HepG2 (cell line): ENCODE measurements around the gene ZBTB20. TPM values are rescaled to one million over a fixed set of nuclear protein-coding genes. Genes with fewer than 3 reads are reported as not detected.
A peak's percentile ranks its signal among the peaks of the same experiment; 100 is the strongest.

ENCODE experiments used
- ATM ChIP-seq: fragments of 450-650 bp; IDR thresholded peaks from 2 replicates; pipeline ENCODE4 v1.7.1; 2017; ENCODE audit warnings: mild to moderate bottlenecking, borderline replicate concordance
- DZIP1 ChIP-seq: sonication (generic); formaldehyde crosslinking; IDR thresholded peaks from 2 replicates; pipeline ENCODE4 v1.5.0; 2020; ENCODE audit warnings: mild to moderate bottlenecking, missing genetic modification reagents
- FOXK2 ChIP-seq: fragments of 450-650 bp; IDR thresholded peaks from 2 replicates; pipeline ENCODE4 v1.6.1; 2016
- SOX5 ChIP-seq: IDR thresholded peaks from 2 replicates; pipeline ENCODE4 v1.6.1; 2016; ENCODE audit warnings: borderline replicate concordance
- ZKSCAN1 ChIP-seq: fragments of 150-350 bp; IDR thresholded peaks from 2 replicates; pipeline ENCODE4 v1.6.1; 2014; ENCODE audit warnings: low read length
- ZNF570 ChIP-seq: sonication (generic); formaldehyde crosslinking; IDR thresholded peaks from 2 replicates; pipeline ENCODE4 v1.4.0; 2020; ENCODE audit warnings: mild to moderate bottlenecking, missing genetic modification reagents, borderline replicate concordance
- ZNF780A ChIP-seq: sonication (generic); formaldehyde crosslinking; IDR thresholded peaks from 2 replicates; pipeline ENCODE4 v1.8.0; 2022; ENCODE audit warnings: mild to moderate bottlenecking, missing genetic modification reagents, moderate library complexity
- ZNF800 ChIP-seq: sonication (generic); formaldehyde crosslinking; IDR thresholded peaks from 2 replicates; pipeline ENCODE4 v1.4.0; 2020; ENCODE audit warnings: missing genetic modification reagents
- ZNF878 ChIP-seq: sonication (generic); formaldehyde crosslinking; IDR thresholded peaks from 2 replicates; pipeline ENCODE4 v1.8.1; 2023; ENCODE audit warnings: mild to moderate bottlenecking, missing genetic modification reagents, moderate library complexity
- polyA plus RNA-seq, 8 experiments: library from polyadenylated mRNA; depleted of rRNA in 3 of 8; stranded (reverse) in 7 of 8; unstranded in 1 of 8; fragments of >200 nt; fragmentation: Illumina TruSeq in 4 of 8; extraction: Trizol in 4 of 8; gene quantifications; 2 replicates each; pipeline versions ENCODE4 v1.2.1 to v1.2.3, GENCODE V29; 2011 to 2016; ENCODE audit warnings: low read depth in 4 of 8, missing spikeins in 1 of 8, mixed read lengths in 1 of 8; ENCODE audit not compliant: insufficient read depth in 1 of 8
- total RNA-seq, 5 experiments: library from RNA; depleted of rRNA; stranded (reverse); fragments of >200 nt; fragmentation: Illumina TruSeq; extraction: Trizol; gene quantifications; 2 replicates each; pipeline ENCODE4 v1.2.3, GENCODE V29; 2016; ENCODE audit warnings: low read depth in 1 of 5
- TF ChIP-seq, protein P1 (sequence below): IDR thresholded peaks from 2 replicates; pipeline ENCODE4 v1.4.0; 2020; ENCODE audit warnings: mild to moderate bottlenecking, missing genetic modification reagents
- TF ChIP-seq, protein P2 (sequence below), 2 experiments: sonication (generic) in 1 of 2; formaldehyde crosslinking in 1 of 2; IDR thresholded peaks; 2 replicates each; pipeline versions ENCODE4 v1.6.1 to v1.9.0; 2014 to 2022; ENCODE audit warnings: antibody characterized with exemption in 1 of 2, borderline replicate concordance in 1 of 2, inconsistent platforms in 1 of 2, low read depth in 1 of 2, missing genetic modification reagents in 1 of 2
- TF ChIP-seq, protein P3 (sequence below): IDR thresholded peaks from 2 replicates; pipeline ENCODE4 v1.6.1; 2016; ENCODE audit warnings: missing genetic modification reagents, missing compliant biosample characterization

Gene ZBTB20
- total and polyA plus RNA-seq, 2 of the 13 experiments (the other 11 are each of a cell fraction or from before 2014, with no cell fraction given): 1.9 to 8.8 TPM

GRCh38 chr3:114745322-114746240, 401.5 kb downstream of the ZBTB20 start (continued):
- TF ChIP-seq, protein P1, sequence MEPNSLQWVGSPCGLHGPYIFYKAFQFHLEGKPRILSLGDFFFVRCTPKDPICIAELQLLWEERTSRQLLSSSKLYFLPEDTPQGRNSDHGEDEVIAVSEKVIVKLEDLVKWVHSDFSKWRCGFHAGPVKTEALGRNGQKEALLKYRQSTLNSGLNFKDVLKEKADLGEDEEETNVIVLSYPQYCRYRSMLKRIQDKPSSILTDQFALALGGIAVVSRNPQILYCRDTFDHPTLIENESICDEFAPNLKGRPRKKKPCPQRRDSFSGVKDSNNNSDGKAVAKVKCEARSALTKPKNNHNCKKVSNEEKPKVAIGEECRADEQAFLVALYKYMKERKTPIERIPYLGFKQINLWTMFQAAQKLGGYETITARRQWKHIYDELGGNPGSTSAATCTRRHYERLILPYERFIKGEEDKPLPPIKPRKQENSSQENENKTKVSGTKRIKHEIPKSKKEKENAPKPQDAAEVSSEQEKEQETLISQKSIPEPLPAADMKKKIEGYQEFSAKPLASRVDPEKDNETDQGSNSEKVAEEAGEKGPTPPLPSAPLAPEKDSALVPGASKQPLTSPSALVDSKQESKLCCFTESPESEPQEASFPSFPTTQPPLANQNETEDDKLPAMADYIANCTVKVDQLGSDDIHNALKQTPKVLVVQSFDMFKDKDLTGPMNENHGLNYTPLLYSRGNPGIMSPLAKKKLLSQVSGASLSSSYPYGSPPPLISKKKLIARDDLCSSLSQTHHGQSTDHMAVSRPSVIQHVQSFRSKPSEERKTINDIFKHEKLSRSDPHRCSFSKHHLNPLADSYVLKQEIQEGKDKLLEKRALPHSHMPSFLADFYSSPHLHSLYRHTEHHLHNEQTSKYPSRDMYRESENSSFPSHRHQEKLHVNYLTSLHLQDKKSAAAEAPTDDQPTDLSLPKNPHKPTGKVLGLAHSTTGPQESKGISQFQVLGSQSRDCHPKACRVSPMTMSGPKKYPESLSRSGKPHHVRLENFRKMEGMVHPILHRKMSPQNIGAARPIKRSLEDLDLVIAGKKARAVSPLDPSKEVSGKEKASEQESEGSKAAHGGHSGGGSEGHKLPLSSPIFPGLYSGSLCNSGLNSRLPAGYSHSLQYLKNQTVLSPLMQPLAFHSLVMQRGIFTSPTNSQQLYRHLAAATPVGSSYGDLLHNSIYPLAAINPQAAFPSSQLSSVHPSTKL (CRISPR knock-in tag): peak; percentile 58
- TF ChIP-seq ZNF800 (CRISPR knock-in tag) (peak; percentile 37; the same call in 1 of the 2 replicates), DZIP1 (CRISPR knock-in tag) (no peak), FOXK2 (no peak), ZNF570 (CRISPR knock-in tag) (no peak), ZNF780A (CRISPR knock-in tag) (no peak), SOX5 (CRISPR knock-in tag) (peak; percentile 90), ZNF878 (CRISPR knock-in tag) (no peak), ZKSCAN1 (no peak), ATM (no peak)
- TF ChIP-seq, protein P2, sequence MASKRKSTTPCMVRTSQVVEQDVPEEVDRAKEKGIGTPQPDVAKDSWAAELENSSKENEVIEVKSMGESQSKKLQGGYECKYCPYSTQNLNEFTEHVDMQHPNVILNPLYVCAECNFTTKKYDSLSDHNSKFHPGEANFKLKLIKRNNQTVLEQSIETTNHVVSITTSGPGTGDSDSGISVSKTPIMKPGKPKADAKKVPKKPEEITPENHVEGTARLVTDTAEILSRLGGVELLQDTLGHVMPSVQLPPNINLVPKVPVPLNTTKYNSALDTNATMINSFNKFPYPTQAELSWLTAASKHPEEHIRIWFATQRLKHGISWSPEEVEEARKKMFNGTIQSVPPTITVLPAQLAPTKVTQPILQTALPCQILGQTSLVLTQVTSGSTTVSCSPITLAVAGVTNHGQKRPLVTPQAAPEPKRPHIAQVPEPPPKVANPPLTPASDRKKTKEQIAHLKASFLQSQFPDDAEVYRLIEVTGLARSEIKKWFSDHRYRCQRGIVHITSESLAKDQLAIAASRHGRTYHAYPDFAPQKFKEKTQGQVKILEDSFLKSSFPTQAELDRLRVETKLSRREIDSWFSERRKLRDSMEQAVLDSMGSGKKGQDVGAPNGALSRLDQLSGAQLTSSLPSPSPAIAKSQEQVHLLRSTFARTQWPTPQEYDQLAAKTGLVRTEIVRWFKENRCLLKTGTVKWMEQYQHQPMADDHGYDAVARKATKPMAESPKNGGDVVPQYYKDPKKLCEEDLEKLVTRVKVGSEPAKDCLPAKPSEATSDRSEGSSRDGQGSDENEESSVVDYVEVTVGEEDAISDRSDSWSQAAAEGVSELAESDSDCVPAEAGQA (IDR thresholded peaks at IDR 0.05; ENCODE audit: low read depth): no peak
- TF ChIP-seq, protein P2 (CRISPR knock-in tag; IDR thresholded peaks at IDR 0.05; ENCODE audit: borderline replicate concordance): 0 out of 2 replicates have a peak, but pooled peaks have one; percentile 15
- TF ChIP-seq, protein P3, sequence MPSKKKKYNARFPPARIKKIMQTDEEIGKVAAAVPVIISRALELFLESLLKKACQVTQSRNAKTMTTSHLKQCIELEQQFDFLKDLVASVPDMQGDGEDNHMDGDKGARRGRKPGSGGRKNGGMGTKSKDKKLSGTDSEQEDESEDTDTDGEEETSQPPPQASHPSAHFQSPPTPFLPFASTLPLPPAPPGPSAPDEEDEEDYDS: 0 out of 2 replicates have a peak, but pooled peaks have one; percentile 25
